Measurements from ENCODE around the gene CACNB1.
A peak's percentile ranks its signal among the peaks of the same experiment; 100 is the strongest.

The CACNB1 gene

DNA sequence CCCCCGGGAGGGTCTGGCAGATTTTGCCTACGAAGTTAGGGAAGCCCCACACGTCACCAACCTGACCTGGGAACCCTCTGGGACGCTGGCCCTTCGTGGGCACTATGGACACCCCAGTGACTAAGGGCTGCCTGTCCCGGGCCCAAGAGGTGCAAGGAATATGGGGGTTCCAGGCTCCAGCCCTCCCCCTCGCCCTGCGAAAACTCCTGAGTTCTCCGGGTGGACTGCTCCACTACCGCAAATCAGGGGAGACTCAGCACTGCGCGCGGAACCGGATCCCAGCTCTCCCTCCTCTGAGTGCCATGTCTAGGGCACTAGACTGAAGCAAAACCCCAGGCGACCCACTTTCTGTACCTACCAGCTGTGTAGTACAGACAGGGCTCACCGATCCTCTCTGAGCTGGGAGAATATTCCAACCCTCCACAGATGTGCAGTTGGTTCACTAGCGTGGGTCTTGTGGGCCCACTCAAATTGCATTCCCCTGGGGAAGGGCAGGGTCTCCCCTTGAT, 31.6 kb downstream of the CACNB1 start, which contains the start of gene ARL5C:
Gene ARL5C, minus strand, starts transcription at position 321 of the 509 bp plus-strand sequence. CDS start 401 bp downstream, outside the sequence.
- TF ChIP-seq, protein P1, sequence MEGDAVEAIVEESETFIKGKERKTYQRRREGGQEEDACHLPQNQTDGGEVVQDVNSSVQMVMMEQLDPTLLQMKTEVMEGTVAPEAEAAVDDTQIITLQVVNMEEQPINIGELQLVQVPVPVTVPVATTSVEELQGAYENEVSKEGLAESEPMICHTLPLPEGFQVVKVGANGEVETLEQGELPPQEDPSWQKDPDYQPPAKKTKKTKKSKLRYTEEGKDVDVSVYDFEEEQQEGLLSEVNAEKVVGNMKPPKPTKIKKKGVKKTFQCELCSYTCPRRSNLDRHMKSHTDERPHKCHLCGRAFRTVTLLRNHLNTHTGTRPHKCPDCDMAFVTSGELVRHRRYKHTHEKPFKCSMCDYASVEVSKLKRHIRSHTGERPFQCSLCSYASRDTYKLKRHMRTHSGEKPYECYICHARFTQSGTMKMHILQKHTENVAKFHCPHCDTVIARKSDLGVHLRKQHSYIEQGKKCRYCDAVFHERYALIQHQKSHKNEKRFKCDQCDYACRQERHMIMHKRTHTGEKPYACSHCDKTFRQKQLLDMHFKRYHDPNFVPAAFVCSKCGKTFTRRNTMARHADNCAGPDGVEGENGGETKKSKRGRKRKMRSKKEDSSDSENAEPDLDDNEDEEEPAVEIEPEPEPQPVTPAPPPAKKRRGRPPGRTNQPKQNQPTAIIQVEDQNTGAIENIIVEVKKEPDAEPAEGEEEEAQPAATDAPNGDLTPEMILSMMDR (conservative IDR thresholded peaks at IDR 0.05): no peak
- TF ChIP-seq ZFX (IDR thresholded peaks at IDR 0.05): no peak
- H3K27ac ChIP-seq: no peak within 1 kb of the TSS; the same call in 1 of the 2 replicates

DNA sequence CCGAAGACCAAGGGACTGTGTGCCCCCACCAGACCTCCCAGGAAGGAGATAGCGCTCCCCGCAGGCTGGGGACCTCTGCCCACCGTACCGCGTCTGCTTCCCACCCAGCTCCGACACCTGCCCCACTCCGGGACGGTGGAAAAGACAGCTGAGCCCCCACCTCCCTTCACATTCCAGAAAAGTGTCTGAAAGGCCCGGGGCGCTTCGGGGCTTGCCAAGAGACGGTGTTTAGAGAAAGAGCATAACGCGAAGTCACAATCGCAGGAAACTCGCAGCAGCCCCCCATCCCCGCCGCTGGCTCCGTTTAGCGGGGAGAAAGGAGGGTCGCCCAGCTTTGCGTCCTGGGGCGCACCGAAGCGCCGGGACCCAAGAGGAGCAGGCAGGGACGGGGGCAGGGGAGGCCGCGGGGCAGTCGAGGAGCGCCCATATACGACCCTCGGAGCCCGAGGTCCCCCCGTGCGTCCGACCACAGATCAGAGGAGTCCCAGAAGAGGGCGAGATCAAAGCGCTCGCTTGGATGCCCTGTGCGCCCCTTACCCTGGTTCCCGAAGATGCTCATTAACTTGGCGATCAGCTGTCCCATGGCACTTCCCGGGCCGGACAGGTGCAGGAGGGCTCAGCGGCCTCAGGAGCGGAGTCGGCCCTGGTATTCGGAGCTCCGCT, 32.2 kb downstream of the CACNB1 start:
- TF ChIP-seq, protein P1 (conservative IDR thresholded peaks at IDR 0.05): no peak
- TF ChIP-seq ZFX (IDR thresholded peaks at IDR 0.05): no peak
- H3K27ac ChIP-seq: no peak overlapping the region; the same call in 1 of the 2 replicates

DNA sequence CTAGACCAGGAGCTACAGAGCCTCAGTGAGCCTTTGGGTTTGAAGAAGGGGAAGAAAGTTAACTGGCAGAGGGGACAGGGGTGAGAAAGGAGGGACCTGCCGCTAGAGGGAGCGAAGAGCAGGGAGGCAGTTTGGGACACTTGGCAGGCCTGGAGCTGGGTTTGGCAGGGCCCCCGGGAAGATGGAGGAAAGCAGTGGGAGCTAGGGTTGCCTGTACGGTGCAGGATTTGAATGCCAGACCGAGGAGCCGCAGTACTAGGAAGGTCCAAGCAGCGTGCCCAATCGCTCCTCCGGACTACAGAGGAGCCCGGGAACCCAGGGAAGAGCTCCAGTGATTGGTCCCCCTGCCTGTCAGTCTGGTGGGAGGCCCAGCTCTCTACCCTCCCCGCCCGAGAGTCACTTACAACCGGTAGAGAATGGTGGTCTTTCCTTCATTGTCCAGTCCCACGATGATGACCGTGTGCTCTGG, 32.8 kb downstream of the CACNB1 start:
- H3K27ac ChIP-seq: no peak overlapping the region; the same call in 1 of the 2 replicates

DNA sequence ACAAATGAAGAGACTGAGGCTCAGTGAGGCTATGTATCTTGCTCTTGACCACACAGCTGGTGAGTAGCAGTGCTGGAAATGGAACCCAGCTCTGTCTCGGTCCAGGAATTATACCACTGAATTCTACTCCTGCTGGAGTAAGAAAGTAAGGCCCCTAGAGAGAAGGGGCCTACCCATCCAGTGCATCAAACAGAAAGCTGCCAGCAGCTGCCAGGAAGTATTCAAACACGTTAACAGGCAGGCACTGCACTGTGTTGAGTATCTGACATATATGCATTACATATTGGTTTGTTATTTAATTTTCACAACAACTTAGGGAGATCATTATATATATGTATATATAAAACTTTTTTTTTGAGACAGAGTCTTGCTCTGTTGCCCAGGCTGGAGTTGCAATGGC, 35.5 kb downstream of the CACNB1 start:
- TF ChIP-seq ZFX (IDR thresholded peaks at IDR 0.05): no peak
- TF ChIP-seq, protein P1 (conservative IDR thresholded peaks at IDR 0.05): no peak
- no peak overlapping the region for H3K27ac ChIP-seq

More for the DNA sequence above, 32.8 kb downstream of the CACNB1 start:
- TF ChIP-seq, protein P1 (conservative IDR thresholded peaks at IDR 0.05): peak; percentile 94
- TF ChIP-seq ZFX (IDR thresholded peaks at IDR 0.05): no peak

DNA sequence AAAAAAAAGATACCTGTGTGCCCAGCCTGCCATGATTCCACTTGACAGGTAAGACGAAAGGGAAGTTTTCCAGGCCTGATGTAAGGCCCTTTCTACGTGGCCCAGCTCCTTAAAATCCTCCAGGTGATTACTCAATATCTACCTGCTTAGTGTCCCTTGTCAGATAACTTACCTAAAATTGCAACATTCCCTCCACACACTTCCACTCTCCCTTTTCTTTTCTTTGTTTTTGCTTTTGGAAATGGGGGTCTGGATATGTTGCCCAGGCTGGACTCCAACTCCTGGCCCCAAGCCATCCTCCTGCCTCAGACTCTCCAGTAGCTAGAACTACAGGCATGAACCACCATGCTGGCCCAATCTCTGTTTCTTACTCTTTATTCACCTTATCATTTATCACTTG, 38.8 kb downstream of the CACNB1 start:
- TF ChIP-seq, protein P1 (conservative IDR thresholded peaks at IDR 0.05): no peak
- no peak for TF ChIP-seq ZFX (IDR thresholded peaks at IDR 0.05)
- H3K27ac ChIP-seq: no peak overlapping the region

DNA sequence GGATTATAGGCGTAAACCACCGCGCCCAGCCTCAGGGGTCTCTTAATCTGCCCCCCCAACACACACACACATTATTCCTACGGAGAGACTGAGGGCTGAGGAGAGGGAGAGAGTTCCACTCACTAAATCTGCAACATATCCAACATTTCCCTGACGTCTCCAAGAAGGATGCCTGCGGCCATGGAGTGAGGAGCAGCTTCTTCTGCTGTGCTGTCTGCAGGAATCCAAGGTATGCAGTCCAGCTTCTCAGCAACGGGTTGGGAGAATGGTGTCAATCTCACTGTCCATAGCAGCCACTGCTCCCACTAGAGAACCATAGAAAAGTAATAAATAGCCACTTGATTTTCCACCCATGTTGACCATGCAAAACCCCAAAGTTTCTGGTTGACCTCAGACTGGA, 41.0 kb downstream of the CACNB1 start:
- no peak overlapping the region for H3K27ac ChIP-seq
- TF ChIP-seq ZFX (IDR thresholded peaks at IDR 0.05): no peak
- TF ChIP-seq, protein P1 (conservative IDR thresholded peaks at IDR 0.05): no peak

DNA sequence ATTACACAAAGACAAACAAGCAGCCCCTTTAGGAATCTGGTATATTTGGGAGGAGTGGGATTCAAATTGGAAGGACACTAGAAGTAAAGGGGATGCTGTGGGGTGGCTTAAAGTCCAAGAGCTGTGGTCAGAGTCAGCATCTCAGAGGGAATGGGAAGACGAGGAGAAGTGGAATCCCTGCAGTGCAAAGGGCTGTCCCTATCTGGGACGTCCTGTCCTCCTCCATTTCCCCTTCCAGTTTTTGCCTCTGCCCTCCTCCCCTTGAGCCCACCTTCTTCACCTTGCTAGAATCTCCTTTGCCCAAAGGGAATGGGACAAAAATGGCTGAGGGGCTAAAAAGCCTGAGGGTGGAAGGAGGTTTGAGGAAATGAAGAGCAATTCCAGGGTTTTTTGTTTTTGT, 41.8 kb downstream of the CACNB1 start:
- H3K27ac ChIP-seq: no peak overlapping the region
- no peak for TF ChIP-seq ZFX (IDR thresholded peaks at IDR 0.05)
- TF ChIP-seq, protein P1 (conservative IDR thresholded peaks at IDR 0.05): no peak
